KBM-7 (cell line): Measurements from ENCODE around the gene GABRB3.
"Not testable (repeated sequence)": the region's sequence is repeated elsewhere in the genome, so short reads cannot be mapped to it uniquely, and the experiment has no call there.

Source experiments
- DNase-seq: peaks from one replicate; pipeline ENCODE4 v3.0.0-alpha.2; 2015
- in situ Hi-C: fragments of 300-500 bp; cut with MboI; formaldehyde crosslinking; loops from 2 replicates; pipeline ENCODE4 v1.14.3; 2020; ENCODE audit warnings: low sequenced_read_pairs, low pct_unique_long_range_greater_than_20kb, mixed read lengths

GABRB3 gene

GRCh38 chr15:26739791-26740190 lies 33.1 kb downstream of the GABRB3 start:
- in situ Hi-C loops = no loop called here
- DNase-seq = no peak

- no peak for DNase-seq
- in situ Hi-C loops = no loop called here
Observed at GRCh38 chr15:26738996-26739395, 33.9 kb downstream of the GABRB3 start.

- no peak for DNase-seq
- in situ Hi-C loops = no loop called here
Observed at GRCh38 chr15:26736502-26737248, 36.2 kb downstream of the GABRB3 start.

GRCh38 chr15:26731965-26732364 lies 40.9 kb downstream of the GABRB3 start:
- in situ Hi-C loops = no loop called here
- DNase-seq = no peak

GRCh38 chr15:26729581-26729980 lies 43.3 kb downstream of the GABRB3 start:
- in situ Hi-C loops = no loop called here
- no peak for DNase-seq

GRCh38 chr15:26729030-26729429 lies 43.8 kb downstream of the GABRB3 start:
- in situ Hi-C loops = no loop called here
- no peak for DNase-seq

GRCh38 chr15:26724381-26725150 lies 48.3 kb downstream of the GABRB3 start:
- DNase-seq = no peak
- in situ Hi-C loops = no loop called here

GRCh38 chr15:26722621-26723160 lies 50.2 kb downstream of the GABRB3 start:
- DNase-seq = no peak

GRCh38 chr15:26721232-26721967 lies 51.5 kb downstream of the GABRB3 start:
- in situ Hi-C loops = no loop called here
- DNase-seq = no peak

More at GRCh38 chr15:26722621-26723160, 50.2 kb downstream of the GABRB3 start:
- in situ Hi-C loops = no loop called here

GRCh38 chr15:26720546-26720945 lies 52.3 kb downstream of the GABRB3 start:
- in situ Hi-C loops = no loop called here

GRCh38 chr15:26719866-26720265 lies 53.0 kb downstream of the GABRB3 start:
- in situ Hi-C loops, DNase-seq: not testable (repeated sequence)

More at GRCh38 chr15:26720546-26720945, 52.3 kb downstream of the GABRB3 start:
- no peak for DNase-seq

- no peak for DNase-seq
- in situ Hi-C loops = no loop called here
Observed at GRCh38 chr15:26716069-26716468, 56.8 kb downstream of the GABRB3 start.

GRCh38 chr15:26713498-26713897 lies 59.4 kb downstream of the GABRB3 start:
- in situ Hi-C loops = no loop called here
- no peak for DNase-seq

GRCh38 chr15:26712335-26712734 lies 60.5 kb downstream of the GABRB3 start:
- in situ Hi-C loops = no loop called here
- no peak for DNase-seq

- in situ Hi-C loops = no loop called here
- no peak for DNase-seq
Observed at GRCh38 chr15:26711445-26711844, 61.4 kb downstream of the GABRB3 start.

- no peak for DNase-seq
- in situ Hi-C loops = no loop called here
Observed at GRCh38 chr15:26702381-26702780, 70.5 kb downstream of the GABRB3 start.

GRCh38 chr15:26698555-26698954 lies 74.3 kb downstream of the GABRB3 start:
- no peak for DNase-seq

GRCh38 chr15:26697913-26698312 lies 75.0 kb downstream of the GABRB3 start:
- no peak for DNase-seq
- in situ Hi-C loops = no loop called here

More at GRCh38 chr15:26698555-26698954, 74.3 kb downstream of the GABRB3 start:
- in situ Hi-C loops = no loop called here

GRCh38 chr15:26691249-26691648 lies 81.6 kb downstream of the GABRB3 start:
- in situ Hi-C loops = no loop called here
- DNase-seq = no peak
